K562 (cell line): ENCODE measurements around the gene MYO1D. TPM values are rescaled to one million over a fixed set of nuclear protein-coding genes. Genes with fewer than 3 reads are reported as not detected.

Source experiments
- GTF2A2 ChIP-seq: IDR thresholded peaks from 2 replicates; pipeline ENCODE4 v1.6.1; 2016; ENCODE audit warnings: mild to moderate bottlenecking, missing genetic modification characterization, missing compliant biosample characterization
- GTF2F1 ChIP-seq: IDR thresholded peaks from 2 replicates; pipeline ENCODE4 v1.6.1; 2011; ENCODE audit warnings: low read depth, low read length, improper control_type of control experiment
- MAZ ChIP-seq, 2 experiments: fragments of 450-650 bp in 1 of 2; sonication (generic) in 1 of 2; formaldehyde crosslinking; IDR thresholded peaks in 1 of 2; conservative IDR thresholded peaks in 1 of 2; 2 replicates each; pipeline versions ENCODE4 v1.4.0 to v1.5.0; 2020; ENCODE audit warnings: mild to moderate bottlenecking in 1 of 2, missing genetic modification reagents in 1 of 2
- NCOA4 ChIP-seq: fragments of 450-650 bp; IDR thresholded peaks from 2 replicates; pipeline ENCODE4 v1.6.1; 2018; ENCODE audit warnings: mild to moderate bottlenecking; ENCODE audit not compliant: partially characterized antibody
- NFIX ChIP-seq: fragments of 250-450 bp; sonication (Bioruptor Pico); IDR thresholded peaks from 2 replicates; pipeline ENCODE4 v1.4.0; 2020; ENCODE audit warnings: low read depth, mild to moderate bottlenecking, moderate library complexity
- NUFIP1 ChIP-seq: fragments of 450-650 bp; IDR thresholded peaks from 2 replicates; pipeline ENCODE4 v1.6.1; 2018; ENCODE audit not compliant: partially characterized antibody
- PTBP1 ChIP-seq: fragments of 200-400 bp; formaldehyde crosslinking; IDR thresholded peaks from 2 replicates; pipeline ENCODE4 v1.6.1; 2017; ENCODE audit warnings: low read depth, low read length
- SAFB ChIP-seq: fragments of 200-400 bp; formaldehyde crosslinking; IDR thresholded peaks from 2 replicates; pipeline ENCODE4 v1.6.1; 2017; ENCODE audit warnings: low read depth, low read length, borderline replicate concordance
- SMAD3 ChIP-seq: fragments of 450-650 bp; formaldehyde crosslinking; conservative IDR thresholded peaks from 2 replicates; pipeline ENCODE4 v1.4.0; 2020; ENCODE audit warnings: mild to moderate bottlenecking
- SPI1 ChIP-seq: IDR thresholded peaks from 2 replicates; pipeline ENCODE4 v1.6.1; 2011; ENCODE audit warnings: low read depth, low read length, control low read depth, borderline replicate concordance
- TAF1 ChIP-seq: IDR thresholded peaks from 2 replicates; pipeline ENCODE4 v1.6.1; 2011; ENCODE audit warnings: mild to moderate bottlenecking, low read length, moderate library complexity; ENCODE audit not compliant: insufficient read depth, control insufficient read depth, severe bottlenecking; ENCODE audit errors: extremely low read depth
- ZFPM2 ChIP-seq: fragments of 250-450 bp; sonication (Bioruptor Pico); IDR thresholded peaks from 2 replicates; pipeline ENCODE4 v1.5.1; 2022; ENCODE audit warnings: mild to moderate bottlenecking
- ZNF444 ChIP-seq: fragments of 250-450 bp; sonication (Bioruptor Pico); IDR thresholded peaks from 2 replicates; pipeline ENCODE4 v1.4.0; 2020; ENCODE audit warnings: mild to moderate bottlenecking, moderate library complexity
- ZNF699 ChIP-seq: fragments of 250-450 bp; sonication (Bioruptor Pico); IDR thresholded peaks from 2 replicates; pipeline ENCODE4 v1.8.0; 2021; ENCODE audit warnings: mild to moderate bottlenecking, moderate library complexity; ENCODE audit not compliant: insufficient replicate concordance
- ZNF717 ChIP-seq: fragments of 250-450 bp; sonication (Bioruptor Pico); IDR thresholded peaks from 2 replicates; pipeline ENCODE4 v1.5.0; 2021
- ZSCAN32 ChIP-seq: fragments of 450-650 bp; formaldehyde crosslinking; IDR thresholded peaks from 2 replicates; pipeline ENCODE4 v1.4.0; 2020; ENCODE audit warnings: mild to moderate bottlenecking, moderate library complexity
- polyA plus RNA-seq, 8 experiments: library from polyadenylated mRNA; depleted of rRNA in 4 of 8; stranded (reverse) in 5 of 8; unstranded in 3 of 8; fragments of >200 nt; fragmentation: Nextera tagmentation in 2 of 8; fragmentation: Illumina TruSeq in 1 of 8; extraction: Ambion mirVana in 2 of 8; extraction: Trizol in 1 of 8; gene quantifications; 2 replicates each; pipeline versions ENCODE4 v1.2.1 to v1.2.3, GENCODE V29; 2011 to 2014; ENCODE audit warnings: inconsistent platforms in 1 of 8, missing spikeins in 1 of 8
- total RNA-seq, 7 experiments: library from RNA; depleted of rRNA in 6 of 7; stranded (reverse); fragments of >200 nt in 6 of 7; fragmentation: Illumina TruSeq in 2 of 7; extraction: Trizol in 2 of 7; gene quantifications; 2 replicates each; pipeline versions ENCODE4 v1.2.1 to v1.2.3, GENCODE V29; 2011 to 2021; ENCODE audit warnings: low replicate concordance in 1 of 7
- TF ChIP-seq, protein P1 (sequence below): fragments of 250-450 bp; sonication (Bioruptor Pico); IDR thresholded peaks from 2 replicates; pipeline ENCODE4 v1.4.0; 2020
- TF ChIP-seq, protein P2 (sequence below), 2 experiments: IDR thresholded peaks; 2 replicates each; pipeline ENCODE4 v1.6.1; 2012; ENCODE audit warnings: improper control_type of control experiment in 2 of 2, low read depth in 2 of 2, low read length in 2 of 2, borderline replicate concordance in 1 of 2
- TF ChIP-seq, protein P3 (sequence below): sonication (generic); formaldehyde crosslinking; IDR thresholded peaks from 2 replicates; pipeline ENCODE4 v1.8.0; 2022; ENCODE audit warnings: mild to moderate bottlenecking, missing genetic modification reagents, borderline replicate concordance
- TF ChIP-seq, protein P4 (sequence below): fragments of 450-650 bp; conservative IDR thresholded peaks from 2 replicates; pipeline ENCODE4 v1.6.1; 2016; ENCODE audit warnings: missing genetic modification characterization, low read depth, mild to moderate bottlenecking, missing compliant biosample characterization, moderate library complexity
- TF ChIP-seq, protein P5 (sequence below): sonication (generic); formaldehyde crosslinking; IDR thresholded peaks from 2 replicates; pipeline ENCODE4 v1.9.0; 2022; ENCODE audit warnings: mild to moderate bottlenecking, missing genetic modification reagents

The MYO1D gene
- total and polyA plus RNA-seq, 9 of the 15 experiments (the other 6 are each of a cell fraction or from before 2014, with no cell fraction given), result 2.1 to 71.2 (median 45.4) TPM

DNA sequence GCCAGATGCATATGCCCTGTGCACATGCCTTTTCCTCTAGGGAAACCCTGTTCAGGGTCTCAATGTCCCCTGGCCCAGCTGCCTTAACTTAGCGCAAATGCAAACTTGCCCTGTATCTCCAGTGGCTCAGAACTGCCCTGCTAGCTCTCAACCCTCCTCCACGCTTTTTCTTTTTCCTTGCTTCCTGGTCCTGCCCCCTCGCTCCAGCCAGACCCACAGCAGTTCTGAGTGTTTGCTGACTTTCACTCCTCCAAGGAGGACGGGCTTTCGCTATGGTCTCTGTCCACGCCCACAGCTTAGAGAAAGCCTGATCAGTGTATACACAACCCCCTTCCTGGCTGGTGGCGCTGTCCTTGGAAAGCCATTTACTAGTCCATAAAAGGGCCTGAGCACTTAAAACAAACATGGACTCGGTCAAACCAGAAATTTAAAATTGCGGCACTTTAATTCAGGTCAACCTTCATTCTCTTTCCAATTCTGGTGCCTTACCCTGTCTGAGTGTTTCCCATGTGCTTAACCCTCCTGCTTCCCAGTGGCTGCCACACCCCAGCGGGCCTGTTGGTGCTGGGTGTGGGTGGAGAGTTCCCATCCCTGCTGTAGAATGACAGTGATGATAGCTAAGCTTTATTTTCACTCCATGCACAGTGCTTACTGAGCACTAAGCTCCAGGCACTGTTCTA is 35.4 kb upstream of the MYO1D start (continued):
- TF ChIP-seq, protein P1, sequence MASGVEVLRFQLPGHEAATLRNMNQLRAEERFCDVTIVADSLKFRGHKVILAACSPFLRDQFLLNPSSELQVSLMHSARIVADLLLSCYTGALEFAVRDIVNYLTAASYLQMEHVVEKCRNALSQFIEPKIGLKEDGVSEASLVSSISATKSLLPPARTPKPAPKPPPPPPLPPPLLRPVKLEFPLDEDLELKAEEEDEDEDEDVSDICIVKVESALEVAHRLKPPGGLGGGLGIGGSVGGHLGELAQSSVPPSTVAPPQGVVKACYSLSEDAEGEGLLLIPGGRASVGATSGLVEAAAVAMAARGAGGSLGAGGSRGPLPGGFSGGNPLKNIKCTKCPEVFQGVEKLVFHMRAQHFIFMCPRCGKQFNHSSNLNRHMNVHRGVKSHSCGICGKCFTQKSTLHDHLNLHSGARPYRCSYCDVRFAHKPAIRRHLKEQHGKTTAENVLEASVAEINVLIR, result no peak
- TF ChIP-seq PTBP1, result no peak
- TF ChIP-seq, protein P2, sequence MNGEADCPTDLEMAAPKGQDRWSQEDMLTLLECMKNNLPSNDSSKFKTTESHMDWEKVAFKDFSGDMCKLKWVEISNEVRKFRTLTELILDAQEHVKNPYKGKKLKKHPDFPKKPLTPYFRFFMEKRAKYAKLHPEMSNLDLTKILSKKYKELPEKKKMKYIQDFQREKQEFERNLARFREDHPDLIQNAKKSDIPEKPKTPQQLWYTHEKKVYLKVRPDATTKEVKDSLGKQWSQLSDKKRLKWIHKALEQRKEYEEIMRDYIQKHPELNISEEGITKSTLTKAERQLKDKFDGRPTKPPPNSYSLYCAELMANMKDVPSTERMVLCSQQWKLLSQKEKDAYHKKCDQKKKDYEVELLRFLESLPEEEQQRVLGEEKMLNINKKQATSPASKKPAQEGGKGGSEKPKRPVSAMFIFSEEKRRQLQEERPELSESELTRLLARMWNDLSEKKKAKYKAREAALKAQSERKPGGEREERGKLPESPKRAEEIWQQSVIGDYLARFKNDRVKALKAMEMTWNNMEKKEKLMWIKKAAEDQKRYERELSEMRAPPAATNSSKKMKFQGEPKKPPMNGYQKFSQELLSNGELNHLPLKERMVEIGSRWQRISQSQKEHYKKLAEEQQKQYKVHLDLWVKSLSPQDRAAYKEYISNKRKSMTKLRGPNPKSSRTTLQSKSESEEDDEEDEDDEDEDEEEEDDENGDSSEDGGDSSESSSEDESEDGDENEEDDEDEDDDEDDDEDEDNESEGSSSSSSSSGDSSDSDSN (IDR thresholded peaks at IDR 0.05; ENCODE audit: borderline replicate concordance in 1 of 2, low read depth in 2 of 2, low read length in 2 of 2), result peak in 1 of 2 experiments; percentile 21; a peak in 1 of 4 replicates
- TF ChIP-seq NUFIP1, result no peak
- TF ChIP-seq ZSCAN32 (CRISPR knock-in tag), result no peak
- TF ChIP-seq SPI1, result no peak
- TF ChIP-seq TAF1, result peak; percentile 49
- TF ChIP-seq, protein P3, sequence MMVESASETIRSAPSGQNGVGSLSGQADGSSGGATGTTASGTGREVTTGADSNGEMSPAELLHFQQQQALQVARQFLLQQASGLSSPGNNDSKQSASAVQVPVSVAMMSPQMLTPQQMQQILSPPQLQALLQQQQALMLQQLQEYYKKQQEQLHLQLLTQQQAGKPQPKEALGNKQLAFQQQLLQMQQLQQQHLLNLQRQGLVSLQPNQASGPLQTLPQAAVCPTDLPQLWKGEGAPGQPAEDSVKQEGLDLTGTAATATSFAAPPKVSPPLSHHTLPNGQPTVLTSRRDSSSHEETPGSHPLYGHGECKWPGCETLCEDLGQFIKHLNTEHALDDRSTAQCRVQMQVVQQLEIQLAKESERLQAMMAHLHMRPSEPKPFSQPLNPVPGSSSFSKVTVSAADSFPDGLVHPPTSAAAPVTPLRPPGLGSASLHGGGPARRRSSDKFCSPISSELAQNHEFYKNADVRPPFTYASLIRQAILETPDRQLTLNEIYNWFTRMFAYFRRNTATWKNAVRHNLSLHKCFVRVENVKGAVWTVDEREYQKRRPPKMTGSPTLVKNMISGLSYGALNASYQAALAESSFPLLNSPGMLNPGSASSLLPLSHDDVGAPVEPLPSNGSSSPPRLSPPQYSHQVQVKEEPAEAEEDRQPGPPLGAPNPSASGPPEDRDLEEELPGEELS, result no peak
- no peak for TF ChIP-seq ZFPM2
- TF ChIP-seq ZNF444 (CRISPR knock-in tag), result no peak
- no peak for TF ChIP-seq ZNF699
- no peak for TF ChIP-seq NFIX
- no peak for TF ChIP-seq SAFB
- no peak for TF ChIP-seq SMAD3 (CRISPR knock-in tag)
- TF ChIP-seq GTF2F1, result no peak
- no peak for TF ChIP-seq ZNF717
- TF ChIP-seq GTF2A2 (tag), result no peak
- TF ChIP-seq NCOA4, result no peak
- TF ChIP-seq MAZ (CRISPR knock-in tag; conservative IDR thresholded peaks at IDR 0.05 in 1 of 2, IDR thresholded peaks at IDR 0.05 in 1 of 2), result peak in 1 of 2 experiments; percentile 60; a peak in 1 of 4 replicates
- TF ChIP-seq, protein P4, sequence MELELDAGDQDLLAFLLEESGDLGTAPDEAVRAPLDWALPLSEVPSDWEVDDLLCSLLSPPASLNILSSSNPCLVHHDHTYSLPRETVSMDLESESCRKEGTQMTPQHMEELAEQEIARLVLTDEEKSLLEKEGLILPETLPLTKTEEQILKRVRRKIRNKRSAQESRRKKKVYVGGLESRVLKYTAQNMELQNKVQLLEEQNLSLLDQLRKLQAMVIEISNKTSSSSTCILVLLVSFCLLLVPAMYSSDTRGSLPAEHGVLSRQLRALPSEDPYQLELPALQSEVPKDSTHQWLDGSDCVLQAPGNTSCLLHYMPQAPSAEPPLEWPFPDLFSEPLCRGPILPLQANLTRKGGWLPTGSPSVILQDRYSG (tag), result 0 out of 2 replicates have a peak, but pooled peaks have one; percentile 22
- TF ChIP-seq, protein P5, sequence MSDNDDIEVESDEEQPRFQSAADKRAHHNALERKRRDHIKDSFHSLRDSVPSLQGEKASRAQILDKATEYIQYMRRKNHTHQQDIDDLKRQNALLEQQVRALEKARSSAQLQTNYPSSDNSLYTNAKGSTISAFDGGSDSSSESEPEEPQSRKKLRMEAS (CRISPR knock-in tag), result peak; percentile 43
